ENCODE results near the gene PLPPR2.
"Not testable (repeated sequence)": the region's sequence is repeated elsewhere in the genome, so short reads cannot be mapped to it uniquely, and the experiment has no call there.

Gene PLPPR2

GRCh38 chr19:11355160-11356073 lies at the start of gene PLPPR2:
TSS of gene PLPPR2 (plus strand) at chr19:11355432. CDS start at chr19:11357674, 2,242 bp downstream.
- peak; percentile 89 for TF ChIP-seq POLR2A (IDR thresholded peaks at IDR 0.05; ENCODE audit: low read depth, low read length)
- DNase-seq (ENCODE audit: insufficient read length, low spot score) (peak; percentile 81), FAIRE-seq (no peak)

DNA sequence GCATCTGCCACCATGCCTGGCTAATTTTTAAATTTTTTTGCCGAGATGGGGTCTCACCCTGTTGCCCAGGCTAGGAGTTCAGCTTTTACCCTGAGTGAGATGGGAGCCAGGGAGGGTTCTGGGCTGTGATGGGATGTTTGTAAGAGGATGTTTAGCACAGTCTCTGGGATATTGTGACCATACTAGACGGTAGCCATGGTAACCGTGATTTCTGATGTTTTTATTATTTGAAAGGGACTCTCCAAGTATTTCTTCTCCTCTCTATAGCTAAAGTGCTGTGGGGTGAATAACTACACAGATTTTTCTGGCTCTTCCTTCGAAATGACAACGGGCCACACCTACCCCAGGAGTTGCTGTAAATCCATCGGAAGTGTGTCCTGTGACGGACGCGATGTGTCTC lies 48.9 kb upstream of the PLPPR2 start:
- FAIRE-seq (no peak), DNase-seq (ENCODE audit: insufficient read length, low spot score) (no peak)
- no peak for TF ChIP-seq POLR2A (IDR thresholded peaks at IDR 0.05; ENCODE audit: low read depth, low read length)

GRCh38 chr19:11320278-11320995 lies 34.8 kb upstream of the PLPPR2 start:
- DNase-seq (ENCODE audit: insufficient read length, low spot score) = not testable (repeated sequence)

GRCh38 chr19:11321191-11322126 lies 33.8 kb upstream of the PLPPR2 start:
- FAIRE-seq = no peak
- TF ChIP-seq POLR2A (IDR thresholded peaks at IDR 0.05; ENCODE audit: low read depth, low read length) = no peak
- no peak for DNase-seq (ENCODE audit: insufficient read length, low spot score)

More at GRCh38 chr19:11320278-11320995, 34.8 kb upstream of the PLPPR2 start:
- FAIRE-seq = not testable (repeated sequence)

GRCh38 chr19:11322269-11323024 lies 32.8 kb upstream of the PLPPR2 start:
- FAIRE-seq (no peak), DNase-seq (ENCODE audit: insufficient read length, low spot score) (no peak)
- TF ChIP-seq POLR2A (IDR thresholded peaks at IDR 0.05; ENCODE audit: low read depth, low read length) = no peak

DNA sequence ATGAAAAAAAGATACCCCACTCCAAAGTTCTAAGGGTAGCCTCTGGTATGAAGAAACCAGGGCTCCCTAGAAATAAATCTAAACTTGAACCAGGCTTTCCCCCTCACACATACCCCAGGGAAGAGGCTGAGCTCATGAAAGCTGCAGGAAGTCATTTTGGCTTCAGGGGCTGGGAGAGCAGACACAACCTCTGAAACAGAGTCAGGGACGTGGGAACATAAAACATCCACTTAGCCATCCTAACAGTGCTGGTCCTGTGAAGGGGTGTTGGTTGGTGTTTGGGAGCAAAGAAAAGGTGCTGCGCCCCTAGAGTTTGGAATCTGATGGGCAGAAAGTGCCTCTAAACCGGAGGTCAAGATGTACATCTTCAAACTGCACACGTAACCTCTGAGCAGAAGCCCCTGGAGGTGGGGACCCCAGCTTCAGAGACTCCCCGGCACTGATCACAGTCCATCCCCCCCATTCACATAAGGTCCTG lies 31.6 kb upstream of the PLPPR2 start:
- TF ChIP-seq POLR2A (IDR thresholded peaks at IDR 0.05; ENCODE audit: low read depth, low read length) = no peak
- DNase-seq (ENCODE audit: insufficient read length, low spot score) (no peak), FAIRE-seq (no peak)

- DNase-seq (ENCODE audit: insufficient read length, low spot score) (no peak), FAIRE-seq (peak; percentile 48)
- TF ChIP-seq POLR2A (IDR thresholded peaks at IDR 0.05; ENCODE audit: low read depth, low read length) = no peak
Observed at GRCh38 chr19:11324079-11324661, 31.1 kb upstream of the PLPPR2 start.

GRCh38 chr19:11324748-11325389 lies 30.4 kb upstream of the PLPPR2 start:
- DNase-seq (ENCODE audit: insufficient read length, low spot score) (no peak), FAIRE-seq (no peak)
- no peak for TF ChIP-seq POLR2A (IDR thresholded peaks at IDR 0.05; ENCODE audit: low read depth, low read length)

DNA sequence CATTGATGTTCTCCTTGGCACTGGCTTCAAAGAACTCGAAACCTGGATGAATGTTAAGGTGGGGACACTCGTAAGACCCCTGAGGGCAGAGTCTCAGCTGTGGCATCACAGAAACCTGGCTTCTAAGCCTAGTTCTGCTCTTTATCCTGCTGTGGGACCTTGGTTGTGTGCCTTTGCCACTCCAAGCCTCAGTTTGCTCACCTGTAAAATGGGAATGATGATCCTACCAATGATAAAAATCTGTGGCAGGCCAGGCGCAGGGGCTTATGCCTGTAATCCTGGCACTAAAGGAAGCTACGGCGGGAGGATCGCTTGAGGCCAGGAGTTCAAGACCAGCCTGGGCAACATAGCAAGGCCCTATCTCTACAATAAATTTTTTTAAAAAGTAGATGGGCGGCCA lies 29.7 kb upstream of the PLPPR2 start:
- DNase-seq (ENCODE audit: insufficient read length, low spot score) (no peak), FAIRE-seq (no peak)
- TF ChIP-seq POLR2A (IDR thresholded peaks at IDR 0.05; ENCODE audit: low read depth, low read length) = no peak

- DNase-seq (ENCODE audit: insufficient read length, low spot score) (no peak), FAIRE-seq (no peak)
- no peak for TF ChIP-seq POLR2A (IDR thresholded peaks at IDR 0.05; ENCODE audit: low read depth, low read length)
Observed at GRCh38 chr19:11330127-11330526, 25.1 kb upstream of the PLPPR2 start.

DNA sequence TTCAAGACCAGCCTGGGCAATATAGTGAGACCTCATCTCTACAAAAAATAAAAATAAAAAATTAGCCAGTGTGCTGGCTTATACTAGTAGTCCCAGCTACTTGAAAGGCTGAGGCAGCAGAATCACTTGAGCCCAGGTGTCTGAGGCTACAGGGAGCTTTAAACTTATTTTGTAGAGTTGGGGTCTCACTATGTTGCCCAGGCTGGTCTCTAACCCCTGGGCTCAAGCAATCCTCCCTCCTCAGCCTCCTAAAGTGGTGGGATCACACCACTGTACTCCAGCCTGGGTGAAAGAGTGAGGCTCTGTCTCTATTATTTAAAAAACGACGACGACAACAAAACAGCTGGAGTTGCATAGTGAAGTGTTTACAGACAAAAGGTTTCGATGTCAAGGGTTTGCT lies 23.7 kb upstream of the PLPPR2 start:
- no peak for FAIRE-seq
- DNase-seq (ENCODE audit: insufficient read length, low spot score) = no peak
- TF ChIP-seq POLR2A (IDR thresholded peaks at IDR 0.05; ENCODE audit: low read depth, low read length) = no peak

DNA sequence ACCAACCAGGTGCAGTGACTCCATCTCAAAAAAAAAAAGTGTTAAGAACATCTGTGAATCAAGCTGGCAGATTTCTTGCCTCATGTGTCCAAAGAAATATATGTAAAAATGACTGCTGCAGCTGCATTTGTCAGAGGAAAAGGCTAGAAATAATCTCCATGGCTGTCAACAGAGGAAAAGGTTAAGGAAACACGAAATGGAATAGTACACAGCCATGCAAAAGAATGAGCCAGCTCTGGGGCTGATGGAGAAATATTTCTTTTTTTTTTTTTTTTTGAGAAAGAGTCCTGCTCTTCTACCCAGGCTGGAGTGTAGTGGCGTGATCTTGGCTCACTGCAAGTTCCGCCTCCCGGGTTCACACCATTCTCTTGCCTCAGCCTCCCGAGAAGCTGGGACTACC lies 22.4 kb upstream of the PLPPR2 start:
- TF ChIP-seq POLR2A (IDR thresholded peaks at IDR 0.05; ENCODE audit: low read depth, low read length) = no peak
- no peak for DNase-seq (ENCODE audit: insufficient read length, low spot score)
- FAIRE-seq = no peak

GRCh38 chr19:11333838-11334237 lies 21.4 kb upstream of the PLPPR2 start:
- not testable (repeated sequence) for DNase-seq (ENCODE audit: insufficient read length, low spot score)

More at GRCh38 chr19:11333838-11334237, 21.4 kb upstream of the PLPPR2 start:
- FAIRE-seq = not testable (repeated sequence)

Data from H54 (cell line).